Smooth muscle cell (in vitro differentiated cells): ENCODE measurements around the gene NPBWR2. TPM values are rescaled to one million over a fixed set of nuclear protein-coding genes. Genes with fewer than 3 reads are reported as not detected.
A peak's percentile ranks its signal among the peaks of the same experiment; 100 is the strongest.
"Not testable (repeated sequence)": the region's sequence is repeated elsewhere in the genome, so short reads cannot be mapped to it uniquely, and the experiment has no call there.

Experiments
- DNase-seq: peaks from one replicate; lab custom pipeline; 2025; ENCODE audit not compliant: unreplicated experiment; lab: John Stamatoyannopoulos, UW
- H2AFZ ChIP-seq: fragments of 200-600 bp; sonication (generic); 2 replicates; pipeline ENCODE4 v1.6.0; 2016; ENCODE audit warnings: antibody characterized with exemption, low read depth, mild to moderate bottlenecking
- H3F3A ChIP-seq: fragments of 200-600 bp; sonication (generic); 2 replicates; pipeline ENCODE4 v1.6.0; 2017; ENCODE audit warnings: antibody characterized with exemption, low read depth
- H3K27ac ChIP-seq: fragments of 200-600 bp; sonication (generic); 2 replicates; pipeline ENCODE4 v1.5.1; 2016; ENCODE audit warnings: low read depth, mild to moderate bottlenecking
- H3K27me3 ChIP-seq: fragments of 200-600 bp; sonication (generic); 2 replicates; pipeline ENCODE4 v1.6.1; 2016; ENCODE audit warnings: low read depth, mild to moderate bottlenecking
- H3K36me3 ChIP-seq: fragments of 200-600 bp; sonication (generic); 2 replicates; pipeline ENCODE4 v1.5.1; 2016; ENCODE audit warnings: low read depth
- H3K4me1 ChIP-seq: fragments of 200-600 bp; sonication (generic); 2 replicates; pipeline ENCODE4 v1.5.1; 2016; ENCODE audit warnings: low read depth
- H3K4me2 ChIP-seq: fragments of 200-600 bp; sonication (generic); 2 replicates; pipeline ENCODE4 v1.6.0; 2016; ENCODE audit warnings: mild to moderate bottlenecking
- H3K4me3 ChIP-seq: fragments of 200-600 bp; sonication (generic); 2 replicates; pipeline ENCODE4 v1.5.1; 2016; ENCODE audit warnings: mild to moderate bottlenecking
- H3K79me2 ChIP-seq: fragments of 200-600 bp; sonication (generic); 2 replicates; pipeline ENCODE4 v1.6.0; 2016; ENCODE audit warnings: low read depth, mild to moderate bottlenecking
- H3K9ac ChIP-seq: fragments of 200-600 bp; sonication (generic); 2 replicates; pipeline ENCODE4 v1.6.0; 2016; ENCODE audit warnings: low read depth
- H3K9me3 ChIP-seq: fragments of 200-600 bp; sonication (generic); replicated peaks from 2 replicates; pipeline ENCODE4 v1.5.1; 2016; ENCODE audit warnings: low read depth
- H4K20me1 ChIP-seq: fragments of 200-600 bp; sonication (generic); 2 replicates; pipeline ENCODE4 v1.6.0; 2016; ENCODE audit warnings: low read depth
- WGBS: methylation state at CpG from one replicate; pipeline ENCODE4 v1.1.7; 2016; ENCODE audit warnings: low lambda C conversion rate; 5-methylcytosine and 5-hydroxymethylcytosine counted together
- polyA plus RNA-seq: library from polyadenylated mRNA; unstranded; fragments of >200 nt; fragmentation: Nextera tagmentation; extraction: Ambion mirVana; gene quantifications from 2 replicates; pipeline ENCODE4 v1.2.1, GENCODE V29; 2016
- total RNA-seq: library from RNA; depleted of rRNA; stranded (reverse); fragments of >200 nt; gene quantifications from 2 replicates; pipeline ENCODE4 v1.2.3, GENCODE V29; 2014
- TF ChIP-seq, protein P1 (sequence below): fragments of 200-600 bp; sonication (generic); IDR thresholded peaks from 2 replicates; pipeline ENCODE4 v1.5.1; 2017; ENCODE audit warnings: borderline replicate concordance, mild to moderate bottlenecking, antibody characterized with exemption; ENCODE audit not compliant: insufficient read depth, poor library complexity, severe bottlenecking

NPBWR2 gene
- total and polyA plus RNA-seq, 2 experiments from 2014 or later = not detected

DNA sequence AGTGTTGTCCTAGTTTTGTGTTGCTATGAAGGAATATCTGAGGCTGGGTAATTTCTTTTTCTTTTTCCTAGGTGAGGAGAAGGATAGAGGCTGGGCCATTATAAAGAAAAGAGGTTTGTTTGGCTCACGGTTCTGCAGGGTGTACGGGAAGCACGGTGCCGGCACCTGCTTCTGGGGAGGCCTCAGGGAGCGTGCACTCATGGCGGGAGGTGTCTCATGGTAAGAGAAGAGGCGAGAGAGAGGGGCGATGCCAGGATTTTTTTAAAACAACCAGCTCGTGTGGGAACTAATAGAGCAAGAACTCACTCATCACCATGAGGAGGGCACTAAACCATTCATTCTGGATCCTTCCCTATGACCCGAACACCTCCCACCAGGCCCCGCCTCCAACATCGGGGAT, 14.2 kb upstream of the NPBWR2 start:
- TF ChIP-seq, protein P1, sequence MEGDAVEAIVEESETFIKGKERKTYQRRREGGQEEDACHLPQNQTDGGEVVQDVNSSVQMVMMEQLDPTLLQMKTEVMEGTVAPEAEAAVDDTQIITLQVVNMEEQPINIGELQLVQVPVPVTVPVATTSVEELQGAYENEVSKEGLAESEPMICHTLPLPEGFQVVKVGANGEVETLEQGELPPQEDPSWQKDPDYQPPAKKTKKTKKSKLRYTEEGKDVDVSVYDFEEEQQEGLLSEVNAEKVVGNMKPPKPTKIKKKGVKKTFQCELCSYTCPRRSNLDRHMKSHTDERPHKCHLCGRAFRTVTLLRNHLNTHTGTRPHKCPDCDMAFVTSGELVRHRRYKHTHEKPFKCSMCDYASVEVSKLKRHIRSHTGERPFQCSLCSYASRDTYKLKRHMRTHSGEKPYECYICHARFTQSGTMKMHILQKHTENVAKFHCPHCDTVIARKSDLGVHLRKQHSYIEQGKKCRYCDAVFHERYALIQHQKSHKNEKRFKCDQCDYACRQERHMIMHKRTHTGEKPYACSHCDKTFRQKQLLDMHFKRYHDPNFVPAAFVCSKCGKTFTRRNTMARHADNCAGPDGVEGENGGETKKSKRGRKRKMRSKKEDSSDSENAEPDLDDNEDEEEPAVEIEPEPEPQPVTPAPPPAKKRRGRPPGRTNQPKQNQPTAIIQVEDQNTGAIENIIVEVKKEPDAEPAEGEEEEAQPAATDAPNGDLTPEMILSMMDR = no peak
- Histone ChIP-seq H3K4me2 (no peak overlapping the region), H2AFZ (no peak overlapping the region), H3K4me3 (no peak overlapping the region), H3K9ac (no peak overlapping the region), H3K27me3 (peaks cover 30% of the 10 kb centered on the region), H3K27ac (no peak overlapping the region), H3K79me2 (no peaks in the 10 kb centered on the region), H3K4me1 (no peaks in the 10 kb centered on the region), H3F3A (no peaks in the 10 kb centered on the region), H4K20me1 (no peaks in the 10 kb centered on the region), H3K36me3 (no peaks in the 10 kb centered on the region), H3K9me3 (no peaks in the 10 kb centered on the region)
- 88% methylated on average over 12 of the region's 12 CpGs for WGBS
- DNase-seq = no peak

DNA sequence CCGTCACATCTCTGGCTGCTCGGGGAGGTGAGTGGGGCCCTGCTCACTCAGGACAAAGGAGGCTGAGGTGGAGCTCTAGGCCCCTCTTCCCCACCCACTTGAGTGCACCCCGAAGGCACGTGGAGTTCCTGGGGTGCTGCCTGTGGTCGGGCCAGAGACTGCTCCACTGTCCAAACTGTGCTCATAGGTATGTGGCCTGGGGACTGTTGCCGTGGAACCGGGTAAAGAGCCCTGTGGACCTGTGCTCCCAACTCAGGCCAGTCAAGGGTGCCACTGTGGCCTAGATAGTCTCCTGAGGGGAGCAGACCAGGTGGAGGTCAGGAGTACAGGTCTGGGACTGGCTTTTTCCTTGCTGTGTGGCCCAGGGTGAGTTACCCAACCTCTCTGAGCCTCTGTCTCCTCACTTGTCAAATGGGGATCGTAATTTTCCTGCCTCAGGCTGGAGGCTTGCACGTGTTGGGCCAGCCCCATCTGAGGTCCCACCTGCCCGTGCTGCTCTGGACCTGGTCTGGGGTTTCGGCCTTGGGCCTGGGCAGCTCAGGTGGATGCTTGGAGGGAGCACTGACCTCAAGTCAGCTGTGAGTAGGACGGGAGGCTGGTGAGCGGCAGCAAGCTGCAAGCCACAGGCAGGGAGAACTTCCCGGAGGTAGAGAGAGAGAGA, 12.4 kb upstream of the NPBWR2 start:
- Histone ChIP-seq H3F3A (no peaks in the 10 kb centered on the region), H3K36me3 (no peaks in the 10 kb centered on the region), H3K4me2 (peak overlapping the region; percentile 65), H2AFZ (no peak overlapping the region), H3K9ac (no peak overlapping the region), H3K79me2 (no peaks in the 10 kb centered on the region), H3K4me3 (no peak overlapping the region), H3K4me1 (no peaks in the 10 kb centered on the region), H3K9me3 (no peaks in the 10 kb centered on the region), H4K20me1 (no peaks in the 10 kb centered on the region), H3K27me3 (peaks cover 30% of the 10 kb centered on the region), H3K27ac (no peak overlapping the region)
- WGBS = 74% methylated on average over 14 of the region's 14 CpGs
- TF ChIP-seq, protein P1 = no peak
- DNase-seq = no peak

DNA sequence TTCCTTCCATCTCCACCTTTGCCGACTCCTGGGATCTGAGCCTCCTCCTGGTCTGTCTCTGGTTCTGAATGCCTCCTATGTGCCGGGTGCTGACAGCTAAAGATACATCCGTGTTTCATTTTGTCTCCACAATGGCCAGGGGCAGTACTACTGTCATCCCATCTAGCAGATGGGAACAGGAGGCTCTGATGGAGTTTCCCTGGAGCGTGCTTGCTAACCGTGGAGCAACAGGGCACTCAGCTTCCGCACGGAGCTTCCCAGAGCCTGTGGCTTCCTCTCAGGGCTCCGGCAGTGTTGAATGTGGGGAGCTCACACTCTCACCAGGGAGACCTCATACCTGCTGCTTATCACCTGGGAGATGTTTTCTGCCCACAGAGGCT, 11.9 kb upstream of the NPBWR2 start:
- Histone ChIP-seq H2AFZ (no peak overlapping the region), H3K27me3 (peaks cover 27% of the 10 kb centered on the region), H3K4me1 (no peaks in the 10 kb centered on the region), H3K4me3 (no peak overlapping the region), H3K27ac (no peak overlapping the region), H3K9me3 (no peaks in the 10 kb centered on the region), H3K36me3 (no peaks in the 10 kb centered on the region), H3F3A (no peaks in the 10 kb centered on the region), H4K20me1 (no peaks in the 10 kb centered on the region), H3K9ac (no peak overlapping the region), H3K79me2 (no peaks in the 10 kb centered on the region), H3K4me2 (no peak overlapping the region)
- WGBS = 85% methylated on average over 8 of the region's 8 CpGs
- no peak for DNase-seq
- TF ChIP-seq, protein P1 = no peak

DNA sequence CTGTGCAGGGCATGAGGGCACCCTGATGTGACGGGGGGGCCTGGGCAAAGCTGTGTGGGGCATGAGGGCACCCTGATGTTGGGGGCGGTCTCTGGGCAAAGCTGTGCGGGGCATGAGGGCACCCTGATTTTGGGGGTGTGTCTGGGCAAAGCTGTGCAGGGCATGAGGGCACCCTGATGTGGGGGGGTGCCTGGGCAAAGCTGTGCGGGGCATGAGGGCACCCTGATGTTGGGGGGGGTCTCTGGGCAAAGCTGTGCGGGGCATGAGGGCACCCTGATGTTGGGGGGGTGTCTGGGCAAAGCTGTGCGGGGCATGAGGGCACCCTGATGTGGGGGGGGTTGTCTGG, 10.0 kb upstream of the NPBWR2 start:
- H3K36me3 ChIP-seq, H4K20me1 ChIP-seq, H3K9me3 ChIP-seq, H3K27ac ChIP-seq, H3K9ac ChIP-seq, H3K4me2 ChIP-seq, H2AFZ ChIP-seq, DNase-seq, H3K4me1 ChIP-seq, H3F3A ChIP-seq, H3K79me2 ChIP-seq, H3K4me3 ChIP-seq: not testable (repeated sequence)
- 80% methylated on average over 1 of the region's 6 CpGs for WGBS
- H3K27me3 ChIP-seq = peaks cover 11% of the 10 kb centered on the region
